Activated T-helper 17 cell treated with anti-CD3 and anti-CD28 coated beads, Interleukin-2, amount 50 U/mL, for 72 hours (primary cell): ENCODE measurements around the gene CPSF4L. TPM values are rescaled to one million over a fixed set of nuclear protein-coding genes. Genes with fewer than 3 reads are reported as not detected.

Experiments used
- ATAC-seq: fragments of 150-1000 bp; cut with Tn5 transposase; replicated peaks from 2 replicates; pipeline ENCODE4 v1.10.0; 2021; ENCODE audit warnings: mild to moderate bottlenecking, moderate library complexity
- H3K27ac Mint-ChIP-seq: one replicate; pipeline ENCODE4 v1.8.0; 2022; ENCODE audit warnings: mixed read lengths
- H3K27me3 Mint-ChIP-seq: one replicate; pipeline ENCODE4 v1.8.0; 2022; ENCODE audit warnings: mixed read lengths
- H3K36me3 Mint-ChIP-seq: one replicate; pipeline ENCODE4 v1.8.0; 2022; ENCODE audit warnings: low read depth, mild to moderate bottlenecking, mixed read lengths
- H3K4me1 Mint-ChIP-seq: one replicate; pipeline ENCODE4 v1.8.0; 2022; ENCODE audit warnings: mixed read lengths
- H3K4me3 Mint-ChIP-seq: one replicate; pipeline ENCODE4 v1.8.0; 2022; ENCODE audit warnings: mild to moderate bottlenecking, mixed read lengths
- H3K9me3 Mint-ChIP-seq: one replicate; pipeline ENCODE4 v1.8.0; 2022; ENCODE audit warnings: mixed read lengths
- total RNA-seq, 2 donors: library from RNA; stranded (reverse); gene quantifications; one replicate each; pipeline ENCODE4 v1.2.3, GENCODE V29; 2022

The CPSF4L gene
- total RNA-seq, 2 donors from 2014 or later: not detected

DNA sequence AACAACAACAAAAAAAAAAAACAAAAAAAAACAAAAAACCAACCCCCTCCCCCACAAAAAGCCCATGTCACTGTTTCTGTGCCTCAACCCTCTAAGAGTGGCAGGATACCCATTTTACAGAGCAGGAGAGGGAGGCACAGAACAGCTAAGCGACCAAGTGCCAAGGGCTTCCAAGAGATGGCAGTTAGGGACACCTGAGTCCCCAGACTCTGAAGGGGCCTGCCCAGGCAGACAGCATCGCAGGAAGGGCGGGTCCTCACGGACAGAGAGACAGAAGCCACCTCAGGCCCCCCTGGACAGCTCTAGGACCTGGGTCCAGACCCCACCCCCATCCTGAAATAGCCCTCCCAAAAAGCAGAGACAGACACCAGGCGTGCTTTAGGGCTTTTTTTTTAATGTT lies 21.6 kb upstream of the CPSF4L start:
- Mint-ChIP-seq H3K27me3 (no peaks in the 10 kb centered on the region), H3K27ac (no peak overlapping the region), H3K4me3 (no peak overlapping the region), H3K4me1 (no peaks in the 10 kb centered on the region), H3K36me3 (no peaks in the 10 kb centered on the region), H3K9me3 (no peaks in the 10 kb centered on the region)
- ATAC-seq: no peak

DNA sequence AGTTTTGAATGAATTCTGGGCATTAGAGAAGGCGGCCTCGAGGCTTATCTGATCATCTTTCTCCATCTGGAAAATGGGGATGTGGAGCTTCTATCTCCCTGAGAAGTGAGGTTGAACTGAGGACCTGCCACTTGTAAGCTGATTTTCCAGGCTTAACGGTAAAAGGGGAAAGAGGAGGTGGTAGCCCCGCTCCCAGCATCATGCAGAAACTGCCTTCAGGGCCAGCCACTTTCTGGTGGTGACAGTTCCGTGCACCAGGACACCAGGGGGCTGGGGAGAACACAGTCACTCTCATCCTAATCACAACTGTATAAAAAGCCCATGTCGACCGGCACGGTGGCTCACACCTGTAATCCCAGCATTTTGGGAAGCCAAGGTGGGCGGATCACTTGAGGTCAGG lies 20.9 kb upstream of the CPSF4L start:
- ATAC-seq: no peak
- H3K9me3 Mint-ChIP-seq: no peaks in the 10 kb centered on the region
- H3K27me3 Mint-ChIP-seq: no peaks in the 10 kb centered on the region
- H3K4me3 Mint-ChIP-seq: no peak overlapping the region
- H3K36me3 Mint-ChIP-seq: no peaks in the 10 kb centered on the region
- H3K4me1 Mint-ChIP-seq: no peaks in the 10 kb centered on the region
- H3K27ac Mint-ChIP-seq: no peak overlapping the region

DNA sequence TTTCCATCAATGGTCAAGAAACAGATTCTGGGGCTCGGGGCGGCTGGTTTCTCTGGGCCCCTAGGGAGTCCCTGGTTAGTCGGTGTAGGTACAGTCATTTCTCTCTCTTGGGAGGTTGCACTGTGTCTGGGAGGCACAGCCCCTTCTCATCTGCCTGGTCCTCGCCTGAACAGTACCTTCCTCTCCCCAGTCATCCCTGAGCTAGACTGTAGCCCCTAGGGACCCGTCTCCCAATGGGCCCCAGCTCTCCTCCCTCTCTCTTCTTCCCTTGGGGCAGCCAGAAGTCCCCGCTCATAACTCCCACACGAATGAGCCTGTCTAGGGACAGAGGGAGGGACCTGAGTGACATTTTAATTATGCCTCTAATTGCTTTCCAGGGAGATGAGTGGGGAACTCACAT lies 20.2 kb upstream of the CPSF4L start:
- no peaks in the 10 kb centered on the region for H3K9me3 Mint-ChIP-seq
- no peak for ATAC-seq
- H3K27ac Mint-ChIP-seq: no peak overlapping the region
- H3K4me1 Mint-ChIP-seq: no peaks in the 10 kb centered on the region
- no peaks in the 10 kb centered on the region for H3K27me3 Mint-ChIP-seq
- H3K36me3 Mint-ChIP-seq: no peaks in the 10 kb centered on the region
- H3K4me3 Mint-ChIP-seq: no peak overlapping the region

DNA sequence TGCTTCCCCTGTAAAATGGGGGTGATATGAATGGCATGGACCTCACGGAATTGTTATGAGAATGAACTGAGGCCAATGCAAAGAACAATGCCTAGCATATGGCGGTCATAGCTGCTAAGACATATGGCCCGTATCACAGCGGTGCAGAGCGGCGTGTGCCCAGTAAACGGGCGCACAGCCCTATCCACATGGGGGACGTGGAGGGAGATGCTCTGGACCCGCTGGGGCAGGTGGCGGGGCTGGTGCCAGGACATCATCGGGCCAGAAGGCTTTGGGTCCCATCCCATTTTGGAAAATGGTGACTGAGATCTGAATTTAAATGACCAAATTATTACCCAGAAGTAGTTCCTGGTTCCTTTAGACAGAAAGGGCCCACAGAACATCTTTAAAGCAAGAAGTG lies 18.5 kb upstream of the CPSF4L start:
- ATAC-seq: no peak
- Mint-ChIP-seq H3K4me1 (no peaks in the 10 kb centered on the region), H3K36me3 (no peaks in the 10 kb centered on the region), H3K27me3 (no peaks in the 10 kb centered on the region), H3K27ac (no peak overlapping the region), H3K4me3 (no peak overlapping the region), H3K9me3 (no peaks in the 10 kb centered on the region)

DNA sequence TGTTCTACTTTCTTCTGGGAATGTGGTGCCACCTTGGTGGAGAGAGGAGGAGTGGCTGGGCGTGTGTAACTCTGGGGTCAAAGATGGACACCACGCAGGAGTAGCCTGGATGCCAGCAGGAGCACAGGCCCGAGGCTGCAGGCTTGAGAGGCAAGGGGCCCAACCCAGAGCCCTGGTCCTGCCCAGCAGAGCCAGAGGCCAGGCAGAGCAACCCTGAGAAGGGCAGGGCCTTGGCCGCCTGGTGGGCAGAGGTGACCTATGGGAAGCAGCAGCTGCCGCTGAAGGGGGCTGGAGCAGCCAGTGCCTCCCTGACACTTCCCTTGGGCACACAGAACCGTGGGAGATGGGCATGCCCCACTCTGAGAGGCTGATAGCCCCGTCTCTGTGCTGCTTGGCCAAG lies 18.0 kb upstream of the CPSF4L start:
- no peaks in the 10 kb centered on the region for H3K27me3 Mint-ChIP-seq
- H3K4me1 Mint-ChIP-seq: no peaks in the 10 kb centered on the region
- no peaks in the 10 kb centered on the region for H3K9me3 Mint-ChIP-seq
- no peaks in the 10 kb centered on the region for H3K36me3 Mint-ChIP-seq
- no peak for ATAC-seq
- H3K4me3 Mint-ChIP-seq: no peak overlapping the region
- H3K27ac Mint-ChIP-seq: no peak overlapping the region

DNA sequence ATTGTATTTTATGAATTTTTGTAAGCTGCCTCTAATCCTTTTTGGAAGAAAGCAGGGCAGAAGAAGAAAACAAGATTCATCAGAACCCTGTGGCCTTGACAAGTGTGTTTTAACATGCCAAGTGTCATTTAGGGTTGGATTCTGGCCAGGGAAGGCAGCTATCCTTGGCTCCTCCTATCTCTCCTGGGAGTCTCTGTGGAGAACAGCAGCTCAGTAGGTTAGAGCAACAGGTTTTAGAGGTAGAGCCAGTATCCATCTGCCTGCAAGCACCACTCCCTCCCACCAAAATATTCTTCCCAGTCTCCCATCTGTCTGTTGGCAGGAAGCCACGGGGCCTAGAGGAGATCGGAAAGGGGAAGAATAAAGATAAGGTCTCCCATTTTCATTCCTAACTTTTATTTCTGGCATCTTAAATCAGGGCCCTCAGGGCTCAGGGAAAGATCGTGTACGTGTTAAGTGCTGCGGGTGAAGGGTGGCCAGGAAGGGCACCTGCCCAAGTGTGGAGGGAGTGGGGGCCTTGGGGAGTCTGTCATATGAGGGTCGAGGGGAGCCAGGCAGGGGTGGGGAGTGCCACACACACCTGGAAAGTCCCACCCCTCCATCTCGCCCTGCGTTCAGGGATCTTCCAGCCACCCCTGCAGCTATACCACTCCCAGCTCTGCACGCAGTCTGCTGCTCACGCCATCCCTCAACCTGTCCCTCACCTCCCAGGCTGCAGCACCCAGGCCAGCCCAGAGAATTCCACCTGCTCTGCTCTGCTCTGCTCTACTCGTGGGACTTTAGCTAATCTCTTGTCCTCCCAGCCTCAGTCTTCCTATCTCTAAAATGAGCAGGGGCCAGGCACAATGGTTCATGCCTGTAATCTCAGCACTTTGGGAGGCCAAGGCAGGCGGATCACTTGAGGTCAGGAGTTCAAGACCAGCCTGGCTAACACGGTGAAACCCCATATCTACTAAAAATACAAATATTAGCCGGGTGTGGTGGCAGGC lies 17.1 kb upstream of the CPSF4L start:
- no peak overlapping the region for H3K27ac Mint-ChIP-seq
- H3K27me3 Mint-ChIP-seq: no peaks in the 10 kb centered on the region
- no peak for ATAC-seq
- no peaks in the 10 kb centered on the region for H3K36me3 Mint-ChIP-seq
- H3K4me3 Mint-ChIP-seq: no peak overlapping the region
- no peaks in the 10 kb centered on the region for H3K4me1 Mint-ChIP-seq
- H3K9me3 Mint-ChIP-seq: no peaks in the 10 kb centered on the region

DNA sequence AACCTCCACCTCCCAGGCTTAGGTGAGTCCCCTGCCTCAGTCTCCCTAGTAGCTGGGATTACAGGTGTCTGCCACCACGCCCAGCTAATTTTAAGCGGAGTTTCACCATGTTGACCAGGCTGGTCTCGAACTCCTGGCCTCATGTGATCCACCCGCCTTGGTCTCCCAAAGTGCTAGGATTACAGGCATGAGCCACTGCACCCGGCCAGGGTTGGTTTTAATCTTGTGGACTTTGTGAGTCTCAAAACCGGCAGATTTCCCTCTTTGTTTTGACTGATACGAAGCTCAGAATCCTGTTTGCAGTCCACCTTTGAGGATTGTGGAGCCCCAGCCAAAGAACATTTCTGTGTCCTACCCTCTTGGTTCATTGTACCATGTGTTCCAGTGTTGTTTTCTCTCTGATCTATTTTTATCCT lies 16.4 kb upstream of the CPSF4L start:
- ATAC-seq: no peak
- H3K4me3 Mint-ChIP-seq: no peak overlapping the region
- no peaks in the 10 kb centered on the region for H3K4me1 Mint-ChIP-seq
- no peaks in the 10 kb centered on the region for H3K27me3 Mint-ChIP-seq
- no peaks in the 10 kb centered on the region for H3K36me3 Mint-ChIP-seq
- no peak overlapping the region for H3K27ac Mint-ChIP-seq
- no peaks in the 10 kb centered on the region for H3K9me3 Mint-ChIP-seq

DNA sequence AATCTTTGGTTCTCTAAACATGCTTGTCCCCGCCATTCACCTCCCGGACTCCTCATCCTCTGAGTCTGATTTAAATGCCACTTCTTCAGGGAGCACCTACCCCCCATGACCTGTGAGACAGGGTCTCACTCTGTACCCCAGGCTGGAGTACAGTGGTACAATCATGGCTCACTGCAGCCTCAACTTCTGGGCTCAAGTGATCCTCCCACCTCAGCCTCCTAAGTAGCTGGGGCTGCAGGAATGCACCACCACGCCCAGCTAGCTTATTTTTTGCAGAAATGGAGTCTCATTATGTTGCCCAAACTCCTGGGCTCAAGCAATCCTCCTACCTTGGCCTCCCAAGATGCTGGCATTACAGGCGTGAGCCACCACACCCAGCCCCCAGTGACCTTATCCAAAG lies 12.8 kb upstream of the CPSF4L start:
- no peaks in the 10 kb centered on the region for H3K27me3 Mint-ChIP-seq
- no peaks in the 10 kb centered on the region for H3K9me3 Mint-ChIP-seq
- ATAC-seq: no peak
- H3K4me1 Mint-ChIP-seq: no peaks in the 10 kb centered on the region
- H3K36me3 Mint-ChIP-seq: no peaks in the 10 kb centered on the region
- no peak overlapping the region for H3K4me3 Mint-ChIP-seq
- H3K27ac Mint-ChIP-seq: no peak overlapping the region

DNA sequence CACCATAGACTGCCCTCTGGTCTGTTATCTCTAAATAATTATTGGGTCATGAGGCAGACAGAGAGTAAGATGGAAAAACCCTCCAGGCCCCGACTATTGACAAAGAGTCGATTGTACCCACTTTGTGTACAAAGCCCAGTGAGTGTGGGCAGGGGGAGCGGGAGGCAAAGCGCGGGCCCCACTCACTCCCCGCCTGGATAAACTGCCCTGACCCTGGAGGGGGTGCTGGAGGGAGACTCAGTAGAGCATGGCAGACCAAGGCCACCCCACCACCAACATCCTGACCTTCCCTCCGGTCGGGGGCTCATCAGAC lies 11.2 kb upstream of the CPSF4L start:
- Mint-ChIP-seq H3K27ac (no peak overlapping the region), H3K27me3 (no peaks in the 10 kb centered on the region), H3K36me3 (no peaks in the 10 kb centered on the region), H3K4me3 (no peak overlapping the region), H3K4me1 (no peaks in the 10 kb centered on the region), H3K9me3 (no peaks in the 10 kb centered on the region)
- no peak for ATAC-seq

DNA sequence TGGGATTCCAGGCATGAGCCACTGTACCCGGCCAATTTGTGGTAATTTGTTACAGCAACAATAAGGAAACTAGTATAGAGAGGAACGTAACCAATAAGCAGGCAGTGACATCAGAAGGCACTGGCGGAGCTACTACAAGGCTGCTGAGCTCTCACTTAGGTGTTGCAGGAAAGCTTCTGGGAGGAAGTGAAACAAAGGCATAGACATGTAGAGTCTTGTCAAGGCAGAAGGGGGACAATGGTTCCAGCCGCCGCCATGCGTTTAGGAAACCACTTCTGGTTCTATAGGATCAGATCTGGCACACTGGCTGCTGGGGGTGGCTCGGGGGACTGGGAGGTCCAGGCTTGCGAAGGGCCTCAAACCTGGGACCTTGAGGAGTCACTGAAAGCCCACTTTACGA lies 9.4 kb upstream of the CPSF4L start:
- no peak for ATAC-seq
- Mint-ChIP-seq H3K36me3 (no peaks in the 10 kb centered on the region), H3K9me3 (no peaks in the 10 kb centered on the region), H3K4me1 (no peaks in the 10 kb centered on the region), H3K4me3 (no peak overlapping the region), H3K27ac (no peak overlapping the region), H3K27me3 (no peaks in the 10 kb centered on the region)

DNA sequence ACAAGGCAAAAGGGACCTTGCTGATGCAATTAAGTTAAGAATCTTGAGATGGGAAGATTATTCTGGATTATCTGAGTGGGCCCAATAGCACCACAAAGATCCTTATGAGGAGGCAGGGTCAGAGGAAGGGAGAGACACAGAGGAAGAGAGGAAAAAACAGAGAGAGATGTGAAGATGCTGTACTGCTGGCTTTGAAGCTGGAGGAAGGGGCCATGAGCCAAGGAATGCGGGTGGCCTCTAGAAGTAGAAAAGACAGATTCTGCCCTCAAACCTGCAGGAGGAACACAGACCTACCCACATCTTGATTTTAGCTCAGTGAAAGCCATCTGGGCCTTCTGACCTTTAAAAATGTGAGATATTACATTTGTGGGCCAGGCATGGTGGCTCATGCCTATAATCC lies 8.1 kb upstream of the CPSF4L start:
- ATAC-seq: no peak
- no peaks in the 10 kb centered on the region for H3K9me3 Mint-ChIP-seq
- H3K4me3 Mint-ChIP-seq: no peak overlapping the region
- H3K27me3 Mint-ChIP-seq: no peaks in the 10 kb centered on the region
- no peaks in the 10 kb centered on the region for H3K4me1 Mint-ChIP-seq
- H3K36me3 Mint-ChIP-seq: no peaks in the 10 kb centered on the region
- no peak overlapping the region for H3K27ac Mint-ChIP-seq

DNA sequence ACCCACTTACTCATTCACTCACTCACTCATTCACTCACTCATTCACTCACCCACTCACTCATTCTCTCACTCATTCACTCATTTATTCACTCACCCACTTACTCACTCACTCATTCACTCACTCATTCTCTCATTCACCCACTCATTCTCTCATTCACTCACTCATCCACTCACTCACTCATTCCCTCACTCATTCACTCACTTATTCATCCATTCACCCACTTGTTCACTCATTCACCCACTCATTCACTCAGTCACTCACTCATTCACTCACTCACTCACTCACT lies 7.6 kb upstream of the CPSF4L start:
- ATAC-seq: peak; percentile 21
- no peaks in the 10 kb centered on the region for H3K36me3 Mint-ChIP-seq
- H3K27me3 Mint-ChIP-seq: no peaks in the 10 kb centered on the region

DNA sequence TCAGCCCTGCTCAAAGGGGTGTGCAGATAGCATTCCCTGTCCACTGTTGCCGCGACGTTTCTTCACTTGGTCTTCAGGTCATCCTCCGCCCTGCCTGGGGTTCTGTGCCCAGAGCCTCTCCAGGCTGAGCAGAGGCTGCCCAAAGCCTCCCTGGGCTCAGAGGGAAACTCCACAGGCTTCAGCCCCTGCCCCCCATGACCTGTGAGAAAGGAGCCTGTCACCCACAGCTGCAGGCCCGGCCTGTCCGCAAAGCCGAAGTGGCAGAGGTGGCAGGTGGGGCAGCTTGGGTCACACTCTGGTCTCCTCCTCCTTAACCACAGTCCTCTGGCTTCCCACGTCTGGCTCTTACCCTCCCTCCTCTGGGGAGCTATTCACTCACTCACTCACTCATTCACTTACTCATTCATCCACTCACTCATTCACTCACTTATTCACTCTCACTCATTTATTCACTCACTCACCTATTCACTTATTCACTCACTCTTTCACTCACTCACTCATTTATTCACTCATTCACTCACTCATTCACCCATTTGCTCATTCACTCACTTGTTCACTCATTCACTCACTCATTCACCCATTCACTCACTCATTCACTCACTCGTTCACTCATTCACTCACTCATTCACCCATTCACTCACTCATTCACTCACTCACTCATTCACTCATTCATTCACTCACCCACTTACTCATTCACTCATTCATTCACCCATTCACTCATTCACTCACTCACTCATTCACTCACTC lies 7.1 kb upstream of the CPSF4L start:
- Mint-ChIP-seq H3K4me1 (no peaks in the 10 kb centered on the region), H3K27me3 (no peaks in the 10 kb centered on the region), H3K4me3 (no peak overlapping the region), H3K36me3 (no peaks in the 10 kb centered on the region), H3K27ac (no peak overlapping the region), H3K9me3 (no peaks in the 10 kb centered on the region)
- ATAC-seq: peak; percentile 77

More for the DNA sequence above, 7.6 kb upstream of the CPSF4L start:
- Mint-ChIP-seq H3K4me3 (no peak overlapping the region), H3K4me1 (no peaks in the 10 kb centered on the region), H3K27ac (no peak overlapping the region), H3K9me3 (no peaks in the 10 kb centered on the region)

DNA sequence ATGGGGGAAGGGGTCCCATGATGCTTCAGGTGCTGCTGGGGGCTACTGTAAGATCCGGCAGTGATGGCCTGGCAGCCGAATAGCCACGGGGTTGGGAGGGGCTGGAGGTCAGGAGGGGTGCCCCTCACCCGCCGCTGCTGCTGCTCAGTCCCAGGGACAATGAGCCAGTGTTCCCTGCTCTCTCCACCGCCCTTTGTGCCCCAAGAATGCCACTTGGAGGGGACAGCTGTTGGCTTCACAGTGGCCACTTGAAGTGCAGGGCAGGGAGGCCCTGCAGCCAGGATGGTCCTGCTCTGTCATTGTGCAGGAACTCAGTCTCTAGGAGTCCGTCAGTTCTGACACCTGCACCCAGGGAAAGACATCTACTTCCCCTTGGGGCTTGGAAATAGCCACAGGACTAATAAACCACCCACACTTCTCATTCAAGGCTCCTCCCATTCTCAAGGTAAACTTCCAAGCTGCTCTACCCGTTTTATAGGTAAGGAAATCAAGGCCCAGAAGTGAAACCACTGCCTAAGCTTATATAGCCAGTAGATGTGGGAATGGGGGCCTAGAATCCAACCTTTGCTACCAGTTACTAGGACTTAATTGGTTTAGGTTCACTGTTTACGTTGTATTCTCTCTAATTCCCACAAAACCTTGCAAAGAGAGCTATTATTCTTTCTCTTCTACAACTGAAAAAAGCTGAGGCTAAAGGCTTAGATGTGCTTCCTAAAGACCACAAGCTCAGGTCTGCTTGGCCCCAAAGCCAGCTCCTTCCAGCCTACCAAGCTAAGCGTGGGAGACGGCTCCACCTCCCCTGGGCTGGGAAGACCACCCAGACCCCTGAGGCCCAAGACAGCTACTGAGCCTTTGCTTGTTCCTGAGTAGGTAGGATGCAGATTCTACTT lies 6.2 kb upstream of the CPSF4L start:
- Mint-ChIP-seq H3K27ac (no peak overlapping the region), H3K36me3 (no peaks in the 10 kb centered on the region), H3K9me3 (no peaks in the 10 kb centered on the region), H3K4me3 (no peak overlapping the region), H3K4me1 (no peaks in the 10 kb centered on the region), H3K27me3 (no peaks in the 10 kb centered on the region)
- ATAC-seq: no peak
